Esophagus muscularis mucosa (tissue), 3 donors: ENCODE results near the gene IFNGR2.

ENCODE experiments used
- CTCF ChIP-seq, 3 experiments: fragments of 200-600 bp in 2 of 3; fragments of 450-650 bp in 1 of 3; sonication (generic) in 2 of 3; IDR thresholded peaks; one replicate each; pipeline ENCODE4 v1.5.1; 2017 to 2019; ENCODE audit warnings: antibody characterized with exemption in 3 of 3, mild to moderate bottlenecking in 2 of 3, moderate library complexity in 1 of 3
- POLR2A ChIP-seq: fragments of 450-650 bp; IDR thresholded peaks from one replicate; pipeline ENCODE4 v1.6.1; 2017; ENCODE audit warnings: antibody characterized with exemption, moderate library complexity, mild to moderate bottlenecking, low read depth

GRCh38 chr21:33424214-33424613 lies 21.0 kb downstream of the IFNGR2 start:
- TF ChIP-seq POLR2A (no peak), CTCF (IDR thresholded peaks at IDR 0.05) (no peak)
